GM21786 (cell line): ENCODE data around the gene PABPC1L2A.
"Not testable (repeated sequence)": the region's sequence is repeated elsewhere in the genome, so short reads cannot be mapped to it uniquely, and the experiment has no call there.

ENCODE experiments used
- ATAC-seq: cut with Tn5 transposase; IDR thresholded peaks from one replicate; pipeline ENCODE4 v1.9.1; 2021; ENCODE audit not compliant: unreplicated experiment

The PABPC1L2A gene

DNA sequence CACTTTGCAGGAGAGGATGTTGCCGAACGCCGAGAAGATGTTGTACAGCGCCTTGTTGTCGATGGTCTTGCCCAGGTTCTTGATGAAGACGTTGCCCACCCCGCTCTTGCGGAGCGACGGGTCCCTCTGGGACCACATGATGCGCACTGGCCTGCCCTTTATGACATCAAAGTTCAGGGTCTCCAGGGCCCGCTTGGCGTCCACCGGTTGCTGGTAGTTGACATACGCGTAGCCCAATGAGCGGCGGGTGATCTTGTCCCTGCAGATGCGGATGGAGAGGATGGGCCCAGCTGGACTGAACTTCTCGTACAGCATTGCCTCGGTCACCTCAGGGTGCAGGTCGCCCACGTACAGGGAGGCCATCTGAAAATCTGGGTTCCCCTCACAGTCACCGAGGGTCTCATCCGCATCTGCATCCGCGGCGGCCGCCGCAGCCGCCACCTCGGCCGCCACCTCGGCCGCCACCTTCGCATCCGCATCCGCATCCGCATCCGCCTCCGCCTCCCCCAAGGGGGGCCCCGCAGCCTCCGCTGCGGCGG lies at the start of gene PABPC1L2A:
Gene PABPC1L2A (minus strand): TSS at position 489 of the 539 bp plus-strand sequence. CDS start 126 bp downstream, at position 363.
- ATAC-seq = not testable (repeated sequence)

- ATAC-seq = no peak
Observed at GRCh38 chrX:73127700-73128241, 48.5 kb upstream of the PABPC1L2A start.

DNA sequence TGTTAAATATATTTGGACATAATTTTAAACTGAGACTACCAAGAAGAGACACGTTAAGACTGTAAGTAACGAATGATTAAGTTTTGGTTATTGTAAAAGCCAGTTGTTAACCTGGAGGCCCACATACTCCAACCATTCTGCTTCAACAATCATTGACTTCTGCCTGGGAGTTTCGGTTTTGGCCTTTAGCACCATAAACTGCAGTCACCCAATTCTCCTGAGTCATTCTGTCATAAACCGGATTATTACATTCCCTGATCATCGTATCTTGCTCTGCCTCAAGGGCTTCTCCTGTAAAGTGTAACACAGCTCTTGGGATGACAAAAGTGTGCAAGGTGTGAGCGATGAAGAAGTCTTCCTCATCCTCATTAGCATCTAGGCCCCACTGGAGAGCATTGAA lies 46.9 kb upstream of the PABPC1L2A start:
- no peak for ATAC-seq

GRCh38 chrX:73099505-73099904 lies 20.2 kb upstream of the PABPC1L2A start:
- not testable (repeated sequence) for ATAC-seq

- ATAC-seq = not testable (repeated sequence)
Observed at GRCh38 chrX:73086766-73087165, 7.5 kb upstream of the PABPC1L2A start.

DNA sequence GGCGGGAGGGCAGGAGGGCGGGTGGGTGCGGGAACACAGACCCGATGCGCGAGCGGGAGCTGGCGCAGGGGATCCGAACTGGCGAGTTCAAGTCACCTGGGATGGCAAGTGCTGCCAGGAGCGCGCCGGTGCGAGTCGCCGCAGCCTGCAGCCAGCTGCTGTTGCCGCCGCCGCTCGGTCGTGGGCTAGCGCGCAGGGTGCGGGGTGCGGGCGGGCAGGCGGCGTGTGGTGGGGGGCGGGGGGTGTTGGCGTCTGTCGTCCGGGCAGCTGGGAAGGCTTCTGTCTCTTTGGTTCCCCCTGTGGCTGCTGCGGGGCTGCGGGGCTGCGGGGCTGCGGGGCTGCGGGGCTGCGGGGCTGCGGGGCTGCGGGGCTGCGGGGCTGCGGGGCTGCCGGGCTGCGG lies 572 bp upstream of the PABPC1L2A start:
- ATAC-seq = not testable (repeated sequence)

- ATAC-seq = not testable (repeated sequence)
Observed at GRCh38 chrX:73078597-73078996, 715 bp downstream of the PABPC1L2A start.

- ATAC-seq = no peak
Observed at GRCh38 chrX:73076838-73077237, 2.5 kb downstream of the PABPC1L2A start.

GRCh38 chrX:73069365-73070035 lies 9.8 kb downstream of the PABPC1L2A start:
- no peak for ATAC-seq

DNA sequence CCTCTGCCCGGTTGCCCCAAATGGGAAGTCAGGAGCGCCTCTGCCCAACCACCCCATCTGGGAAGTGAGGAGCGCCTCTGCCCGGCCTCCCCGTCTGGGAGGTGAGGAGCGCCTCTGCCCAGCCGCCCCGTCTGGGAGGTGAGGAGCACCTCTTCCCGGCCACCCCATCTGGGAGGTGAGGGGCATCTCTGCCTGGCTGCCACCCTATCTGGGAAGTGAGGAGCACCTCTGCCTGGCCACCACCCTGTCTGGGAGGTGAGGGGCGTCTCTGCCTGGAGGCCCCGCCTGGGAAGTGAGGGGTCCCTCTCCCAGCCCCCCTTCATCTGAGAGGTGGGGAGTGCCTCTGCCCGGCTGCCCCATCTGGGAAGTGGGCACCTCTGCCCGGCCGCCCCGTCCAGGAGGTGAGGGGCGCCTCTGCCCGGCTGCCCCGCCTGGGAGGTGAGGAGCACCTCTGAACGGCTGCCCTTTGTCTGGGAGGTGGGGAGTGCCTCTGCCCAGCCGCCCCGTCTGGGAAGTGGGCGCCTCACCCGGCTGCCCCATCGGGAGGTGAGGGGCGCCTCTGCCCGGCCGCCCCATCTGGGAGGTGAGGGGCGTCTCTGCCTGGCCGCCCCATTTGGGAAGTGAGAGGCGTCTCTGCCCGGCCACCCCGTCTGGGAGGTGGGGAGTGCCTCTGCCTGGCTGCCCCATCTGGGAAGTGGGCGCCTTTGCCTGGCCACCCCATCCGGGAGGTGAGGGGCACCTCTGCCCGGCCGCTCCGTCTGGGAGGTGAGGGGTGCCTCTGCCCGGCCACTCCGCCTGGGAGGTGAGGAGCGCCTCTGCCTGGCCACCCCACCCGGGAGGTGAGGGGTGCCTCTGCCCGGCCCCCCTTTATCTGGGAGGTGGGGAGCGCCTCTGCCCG lies 10.6 kb downstream of the PABPC1L2A start:
- no peak for ATAC-seq

DNA sequence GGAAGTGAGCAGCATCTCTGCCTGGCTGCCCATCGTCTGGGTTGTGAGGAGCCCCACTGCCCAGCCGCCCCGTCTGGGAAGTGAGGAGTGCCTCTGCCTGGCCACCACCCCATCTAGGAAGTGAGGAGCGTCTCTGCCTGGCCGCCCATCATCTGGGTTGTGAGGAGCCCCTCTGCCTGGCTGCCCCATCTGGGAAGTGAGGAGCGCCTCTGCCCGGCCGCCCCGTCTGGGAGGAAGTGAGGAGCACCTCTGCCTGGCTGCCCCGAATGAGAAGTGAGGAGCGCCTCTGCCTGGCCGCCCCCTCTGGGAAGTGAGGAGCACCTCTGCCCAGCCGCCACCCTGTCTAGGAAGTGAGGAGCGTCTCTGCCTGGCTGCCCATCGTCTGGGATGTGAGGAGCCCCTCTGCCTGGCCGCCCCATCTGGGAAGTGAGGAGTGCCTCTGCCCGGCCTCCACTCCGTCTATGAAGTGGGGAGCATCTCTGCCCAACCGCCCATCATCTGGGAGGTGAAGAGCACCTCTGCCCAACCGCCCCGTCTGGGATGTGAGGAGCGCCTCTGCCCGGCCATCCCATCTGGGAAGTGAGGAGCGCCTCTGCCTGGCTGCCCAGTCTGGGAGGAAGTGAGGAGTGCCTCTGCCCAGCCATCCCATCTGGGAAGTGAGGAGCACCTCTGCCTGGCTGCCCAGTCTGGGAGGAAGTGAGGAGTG lies 11.4 kb downstream of the PABPC1L2A start:
- ATAC-seq = not testable (repeated sequence)

DNA sequence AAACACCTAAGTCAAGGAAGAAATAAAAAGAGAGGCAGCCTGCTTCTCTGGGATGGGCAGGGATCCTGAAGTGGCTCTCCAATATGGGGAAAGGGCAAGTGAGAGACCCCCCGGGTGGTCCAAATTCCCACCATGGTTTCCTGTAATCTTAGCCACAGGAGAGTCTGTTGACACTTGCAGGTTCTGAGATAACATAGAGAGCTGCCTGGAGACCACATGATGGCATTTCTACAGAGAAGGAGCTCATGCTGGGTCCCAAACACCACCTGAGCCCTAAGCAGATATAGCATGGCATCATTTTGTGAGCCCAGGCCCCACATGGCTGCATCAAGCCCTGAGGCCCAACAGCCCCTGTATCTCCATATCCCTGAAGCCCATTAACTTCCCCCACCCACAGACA lies 50.4 kb downstream of the PABPC1L2A start:
- no peak for ATAC-seq
